ENCODE results near the gene ADPRHL1. TPM values are rescaled to one million over a fixed set of nuclear protein-coding genes. Genes with fewer than 3 reads are reported as not detected.
"Not testable (repeated sequence)": the region's sequence is repeated elsewhere in the genome, so short reads cannot be mapped to it uniquely, and the experiment has no call there.

The ADPRHL1 gene
- total RNA-seq, 1 donor from 2014 or later = 5.6 TPM

DNA sequence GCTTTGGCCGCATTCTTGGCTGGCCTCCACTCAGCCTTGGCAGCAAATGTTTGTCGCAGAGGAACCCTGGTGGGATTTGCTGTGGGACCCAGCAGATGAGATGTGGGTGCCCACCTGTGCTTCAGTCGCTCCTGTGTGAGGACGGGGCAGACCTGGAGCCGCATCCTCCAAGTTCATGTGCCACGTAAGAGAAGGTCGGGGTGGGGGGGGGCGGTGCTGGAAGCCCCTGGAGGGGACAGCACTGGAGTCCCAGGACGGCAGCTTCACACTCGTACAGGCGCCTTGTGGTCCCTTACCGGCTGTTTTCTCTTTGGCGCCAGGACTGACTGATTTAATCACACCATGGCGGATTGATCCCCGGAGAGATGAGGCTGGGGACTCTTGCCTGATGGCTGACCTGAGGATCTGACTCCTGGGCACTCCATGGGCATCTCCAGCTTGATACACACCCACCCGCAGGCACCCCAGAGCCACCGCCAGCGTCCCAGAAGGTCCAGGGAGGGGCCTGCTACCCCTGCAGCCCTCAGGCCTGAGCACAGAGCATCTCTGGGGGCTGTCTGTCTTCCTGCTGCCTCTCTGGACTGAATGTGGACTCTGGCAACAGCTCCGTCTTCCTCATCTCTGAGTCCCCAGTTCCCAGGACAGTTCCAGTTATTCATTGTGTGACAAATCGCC, 79.3 kb downstream of the ADPRHL1 start:
- DNase-seq (ENCODE audit: low read depth) = no peak

GRCh38 chr13:113371701-113372100, 81.6 kb downstream of the ADPRHL1 start:
- not testable (repeated sequence) for DNase-seq (ENCODE audit: low read depth)

- DNase-seq (ENCODE audit: low read depth) = no peak
Observed at GRCh38 chr13:113371061-113371460, 82.2 kb downstream of the ADPRHL1 start.

DNA sequence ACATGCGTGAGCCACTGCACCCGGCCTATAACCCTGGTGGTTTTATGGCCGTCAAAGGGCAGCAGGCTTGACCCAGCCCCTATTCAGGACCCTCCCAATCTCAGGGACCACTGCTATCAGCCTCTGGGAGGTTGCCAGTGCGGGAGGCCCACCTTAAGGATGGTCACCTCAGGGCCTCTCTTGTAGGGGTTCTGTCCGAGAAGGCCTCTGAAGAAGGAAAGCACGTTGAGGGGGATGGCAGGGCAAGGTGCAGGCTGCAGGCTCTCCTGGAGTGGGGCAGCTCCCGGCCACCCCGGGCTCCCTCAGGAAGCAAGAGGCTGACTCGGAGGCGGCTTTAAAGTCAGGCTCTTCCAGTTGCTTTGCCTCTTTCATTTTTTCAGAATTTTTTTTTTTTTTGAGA, 83.4 kb downstream of the ADPRHL1 start:
- DNase-seq (ENCODE audit: low read depth) = no peak

DNA sequence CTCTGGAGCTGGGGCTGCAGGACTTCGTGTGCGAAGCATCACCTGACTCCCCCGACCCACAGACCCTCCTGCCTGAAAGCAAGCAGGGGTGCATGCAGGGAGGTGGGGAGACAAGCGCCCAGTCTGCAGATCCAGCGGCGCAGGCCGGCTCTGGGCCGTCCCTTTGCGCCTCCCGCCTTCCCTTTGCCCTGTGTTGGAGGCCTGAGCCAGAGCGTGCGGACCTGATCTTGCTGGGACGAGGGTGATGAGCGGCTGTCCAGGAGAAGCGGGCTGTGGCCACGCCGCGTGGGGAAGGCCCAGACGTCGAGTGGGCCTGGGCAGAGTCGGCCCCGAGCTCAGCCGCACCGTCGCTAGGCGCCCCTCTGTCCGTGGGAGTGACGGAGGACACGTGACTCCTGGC, 84.1 kb downstream of the ADPRHL1 start:
- DNase-seq (ENCODE audit: low read depth) = no peak

- DNase-seq (ENCODE audit: low read depth) = not testable (repeated sequence)
Observed at GRCh38 chr13:113368353-113368752, 84.9 kb downstream of the ADPRHL1 start.

DNA sequence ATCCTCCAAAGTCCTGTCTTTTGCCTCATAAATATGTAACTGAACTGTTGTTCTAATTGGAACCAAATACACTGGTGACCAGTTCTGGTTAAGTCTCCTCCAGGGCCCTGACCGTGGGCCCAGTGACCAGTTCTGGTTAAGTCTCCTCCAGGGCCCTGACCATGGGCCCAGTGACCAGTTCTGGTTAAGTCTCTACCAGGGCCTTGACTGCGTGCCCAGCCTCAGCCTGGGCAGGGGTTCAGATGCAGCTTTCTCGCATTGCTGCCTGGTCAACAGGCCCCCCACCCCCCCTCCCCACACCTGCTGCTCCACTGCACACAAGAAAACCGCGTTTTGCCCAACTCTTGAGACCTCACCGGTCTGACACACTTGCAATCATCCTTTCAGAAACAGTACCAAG, 85.5 kb downstream of the ADPRHL1 start:
- DNase-seq (ENCODE audit: low read depth) = no peak

- DNase-seq (ENCODE audit: low read depth) = no peak
Observed at GRCh38 chr13:113367020-113367560, 86.2 kb downstream of the ADPRHL1 start.

GRCh38 chr13:113365971-113366588, 87.2 kb downstream of the ADPRHL1 start:
- no peak for DNase-seq (ENCODE audit: low read depth)

DNA sequence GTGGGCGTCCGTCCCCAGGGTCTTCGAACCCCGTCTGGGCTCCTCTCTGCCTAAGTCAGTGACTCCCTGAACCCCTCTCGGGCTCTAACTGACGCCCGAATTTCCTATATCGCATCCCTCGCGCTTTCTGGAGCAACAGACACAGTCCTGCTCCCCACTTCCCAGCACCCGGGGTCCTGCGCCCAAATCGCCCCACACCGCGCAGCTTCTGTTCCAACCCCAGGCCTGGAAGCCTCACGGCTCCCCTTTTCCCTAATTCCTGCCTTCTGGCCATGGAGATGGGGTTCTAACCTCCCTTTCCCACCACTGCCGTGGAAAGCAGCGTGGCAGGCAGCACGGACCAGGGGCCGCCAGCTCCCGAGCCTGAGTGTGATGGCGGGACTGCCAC, 87.7 kb downstream of the ADPRHL1 start:
- no peak for DNase-seq (ENCODE audit: low read depth)

DNA sequence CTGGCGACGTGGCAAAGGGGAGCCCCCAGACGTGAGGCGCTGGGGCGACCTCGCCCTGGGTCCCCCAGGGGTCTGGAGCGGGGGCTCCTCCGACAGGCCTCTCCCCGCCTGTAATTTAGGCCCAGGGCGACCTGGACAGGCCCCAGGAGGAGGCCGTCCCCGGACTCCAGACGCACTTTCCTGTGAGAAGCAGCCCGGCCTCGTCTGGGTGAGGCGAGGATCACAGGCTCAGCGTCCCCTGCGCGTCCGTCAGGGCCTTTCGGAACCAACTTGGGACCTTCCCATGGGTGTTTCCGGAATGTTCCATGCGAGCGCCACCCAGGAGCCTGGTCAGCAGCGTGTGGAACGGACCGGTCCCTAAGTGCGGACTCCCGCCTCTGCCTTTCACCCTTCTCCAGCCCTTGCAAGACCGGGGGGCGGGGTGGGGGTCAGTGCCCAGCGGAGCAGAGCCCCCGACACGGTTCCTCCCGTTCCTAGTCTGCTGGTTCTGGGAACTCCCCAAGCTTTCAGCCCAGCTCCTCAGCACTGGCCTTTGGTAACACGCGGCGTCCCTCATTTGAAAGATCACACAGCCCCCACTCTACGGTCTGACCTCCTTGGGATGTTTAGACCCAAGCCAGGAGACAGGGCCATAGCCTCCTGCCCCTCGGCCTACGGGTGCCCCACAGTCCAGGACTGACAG, 88.2 kb downstream of the ADPRHL1 start:
- DNase-seq (ENCODE audit: low read depth) = no peak

DNA sequence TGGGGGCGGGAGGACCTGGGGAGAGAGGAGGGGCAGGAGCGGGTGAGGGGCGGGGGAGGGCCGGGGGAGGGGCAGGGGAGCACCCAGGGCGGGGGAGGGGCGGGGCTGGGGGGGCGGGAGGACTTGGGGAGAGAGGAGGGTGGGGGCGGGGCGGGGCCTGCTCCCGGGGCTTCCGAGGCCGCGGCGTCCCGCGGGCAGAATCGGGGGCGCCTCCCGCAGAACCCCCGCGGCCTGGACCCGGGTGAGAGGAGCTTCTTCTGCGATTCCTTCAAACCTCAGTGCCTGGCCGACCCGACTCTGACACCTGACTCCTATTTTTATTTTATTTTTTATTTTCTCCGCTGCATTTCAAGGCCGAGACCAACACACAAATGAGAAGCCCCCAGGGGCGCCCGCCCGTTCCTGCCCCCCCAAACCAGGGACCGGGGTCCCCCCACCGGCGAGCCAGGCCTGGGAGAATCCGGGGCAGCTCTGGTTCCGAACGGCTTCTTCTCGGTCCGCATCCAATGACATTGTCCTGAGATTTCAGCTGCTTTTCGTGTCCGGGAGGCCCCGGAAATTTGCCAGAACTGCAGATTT, 88.9 kb downstream of the ADPRHL1 start:
- no peak for DNase-seq (ENCODE audit: low read depth)

- no peak for DNase-seq (ENCODE audit: low read depth)
Observed at GRCh38 chr13:113361406-113361805, 91.9 kb downstream of the ADPRHL1 start.

- DNase-seq (ENCODE audit: low read depth) = no peak
Observed at GRCh38 chr13:113360446-113360845, 92.8 kb downstream of the ADPRHL1 start.

GRCh38 chr13:113359571-113359970, 93.7 kb downstream of the ADPRHL1 start:
- no peak for DNase-seq (ENCODE audit: low read depth)

DNA sequence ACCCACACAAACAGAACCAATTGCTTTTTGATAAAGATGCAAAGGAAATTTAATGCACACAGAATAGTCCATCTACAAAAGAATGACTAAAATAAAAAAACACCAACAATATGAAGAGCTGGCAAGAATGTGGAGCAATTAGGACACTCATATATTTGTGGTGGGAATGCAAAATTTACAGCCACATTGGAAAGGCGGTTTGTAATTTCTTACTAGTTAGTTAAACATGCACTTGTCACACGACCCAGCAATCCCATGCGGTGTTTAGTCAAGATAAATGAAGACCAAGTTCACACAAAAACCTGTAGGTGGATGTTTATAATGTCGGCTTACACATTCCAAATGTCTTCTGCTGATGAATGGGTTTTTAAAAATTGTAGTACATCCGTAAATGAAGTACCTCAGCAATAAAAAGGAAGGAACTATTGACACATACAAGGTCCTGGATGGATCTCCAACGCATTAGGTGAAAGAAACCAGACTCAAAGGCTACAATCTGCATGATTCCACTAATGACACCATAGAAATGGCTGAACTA, 94.6 kb downstream of the ADPRHL1 start:
- DNase-seq (ENCODE audit: low read depth) = peak; percentile 18

GRCh38 chr13:113357529-113357928, 95.8 kb downstream of the ADPRHL1 start:
- peak; percentile 79 for DNase-seq (ENCODE audit: low read depth)

- DNase-seq (ENCODE audit: low read depth) = no peak
Observed at GRCh38 chr13:113356596-113356995, 96.7 kb downstream of the ADPRHL1 start.

GRCh38 chr13:113355621-113356020, 97.7 kb downstream of the ADPRHL1 start:
- no peak for DNase-seq (ENCODE audit: low read depth)

GRCh38 chr13:113354831-113355610, 98.3 kb downstream of the ADPRHL1 start:
- no peak for DNase-seq (ENCODE audit: low read depth)

DNA sequence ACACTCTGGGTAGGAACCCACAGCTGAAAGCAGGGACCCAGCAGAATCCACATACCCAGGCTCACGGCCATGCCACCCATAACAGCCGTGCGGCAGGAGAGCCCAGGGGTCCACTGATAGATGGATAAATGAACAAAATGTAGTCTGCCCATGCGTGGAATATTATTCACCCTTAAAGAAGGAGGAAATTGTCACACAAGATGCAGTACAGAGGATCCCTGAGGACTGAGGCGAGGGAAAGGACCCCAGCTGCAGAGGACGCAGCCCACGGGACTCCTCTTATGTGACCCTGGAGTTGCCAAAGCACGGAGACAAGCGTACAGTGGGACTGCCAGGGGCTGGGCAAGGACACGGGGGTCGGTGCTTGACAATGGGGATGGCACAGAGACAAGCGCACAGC, 100.0 kb downstream of the ADPRHL1 start:
- no peak for DNase-seq (ENCODE audit: low read depth)
